AG04449 (cell line): ENCODE results near the gene STK38.

Source experiments
- CTCF ChIA-PET: fragments of 350-600 bp; formaldehyde crosslinking; extraction: SDS; loops from one replicate; lab custom pipeline; 2021; ENCODE audit warnings: antibody characterized with exemption; lab: Yijun Ruan, JAX
- POLR2A ChIA-PET: fragments of 400-600, 350-600 bp; formaldehyde crosslinking; extraction: SDS; loops from one replicate; lab custom pipeline; 2020; ENCODE audit warnings: antibody characterized with exemption, inconsistent platforms; lab: Yijun Ruan, JAX
- DNase-seq: peaks from one replicate; pipeline ENCODE4 v3.0.0-alpha.2; 2010; ENCODE audit warnings: low read depth, low spot score
- H3K4me3 ChIP-seq: 2 replicates; pipeline ENCODE4 v1.5.1; 2011; ENCODE audit warnings: low read depth, mild to moderate bottlenecking, control low read depth, low read length
- TF ChIP-seq, protein P1 (sequence below): IDR thresholded peaks from one replicate; pipeline ENCODE4 v1.5.1; 2011; ENCODE audit warnings: mild to moderate bottlenecking, moderate library complexity, low read length, control low read depth, inconsistent platforms; ENCODE audit not compliant: insufficient read depth; ENCODE audit errors: missing control alignments

Gene STK38

DNA sequence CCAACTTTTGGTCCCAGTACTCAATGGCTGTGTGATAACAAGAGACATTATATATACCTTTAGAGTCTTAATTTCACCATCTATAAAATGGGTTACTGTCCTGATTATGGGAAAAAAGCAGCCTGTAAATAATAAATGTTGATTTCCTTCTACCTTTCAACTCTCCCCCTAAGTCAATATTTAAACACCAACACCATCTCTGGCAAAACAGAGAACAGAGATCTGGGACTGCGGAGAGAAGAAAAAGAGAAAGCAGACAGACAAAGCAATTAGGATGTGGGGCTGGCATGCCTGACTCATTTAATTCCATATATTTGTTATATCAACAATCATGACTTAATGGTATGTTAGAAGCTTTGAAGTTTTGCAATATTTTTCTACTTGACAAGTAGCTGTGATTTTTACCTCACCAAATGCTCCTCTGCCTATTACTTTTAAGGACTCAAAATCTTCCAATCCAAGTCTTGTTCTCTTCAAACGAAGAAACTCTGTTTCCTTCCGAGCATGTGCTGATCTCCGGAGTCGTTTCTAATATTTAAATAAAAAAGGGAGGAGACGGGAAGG, 23.3 kb downstream of the STK38 start:
- TF ChIP-seq, protein P1, sequence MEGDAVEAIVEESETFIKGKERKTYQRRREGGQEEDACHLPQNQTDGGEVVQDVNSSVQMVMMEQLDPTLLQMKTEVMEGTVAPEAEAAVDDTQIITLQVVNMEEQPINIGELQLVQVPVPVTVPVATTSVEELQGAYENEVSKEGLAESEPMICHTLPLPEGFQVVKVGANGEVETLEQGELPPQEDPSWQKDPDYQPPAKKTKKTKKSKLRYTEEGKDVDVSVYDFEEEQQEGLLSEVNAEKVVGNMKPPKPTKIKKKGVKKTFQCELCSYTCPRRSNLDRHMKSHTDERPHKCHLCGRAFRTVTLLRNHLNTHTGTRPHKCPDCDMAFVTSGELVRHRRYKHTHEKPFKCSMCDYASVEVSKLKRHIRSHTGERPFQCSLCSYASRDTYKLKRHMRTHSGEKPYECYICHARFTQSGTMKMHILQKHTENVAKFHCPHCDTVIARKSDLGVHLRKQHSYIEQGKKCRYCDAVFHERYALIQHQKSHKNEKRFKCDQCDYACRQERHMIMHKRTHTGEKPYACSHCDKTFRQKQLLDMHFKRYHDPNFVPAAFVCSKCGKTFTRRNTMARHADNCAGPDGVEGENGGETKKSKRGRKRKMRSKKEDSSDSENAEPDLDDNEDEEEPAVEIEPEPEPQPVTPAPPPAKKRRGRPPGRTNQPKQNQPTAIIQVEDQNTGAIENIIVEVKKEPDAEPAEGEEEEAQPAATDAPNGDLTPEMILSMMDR, result no peak
- CTCF ChIA-PET, result interaction anchor here (0.7 to 0.9 kb wide), 3 partner anchors 12 to 157 kb away, joined by 3 to 5 read pairs (median 3); no protein-coding TSS in a partner anchor
- POLR2A ChIA-PET, result no interaction called here
- no peak for DNase-seq
- H3K4me3 ChIP-seq, result no peak overlapping the region

DNA sequence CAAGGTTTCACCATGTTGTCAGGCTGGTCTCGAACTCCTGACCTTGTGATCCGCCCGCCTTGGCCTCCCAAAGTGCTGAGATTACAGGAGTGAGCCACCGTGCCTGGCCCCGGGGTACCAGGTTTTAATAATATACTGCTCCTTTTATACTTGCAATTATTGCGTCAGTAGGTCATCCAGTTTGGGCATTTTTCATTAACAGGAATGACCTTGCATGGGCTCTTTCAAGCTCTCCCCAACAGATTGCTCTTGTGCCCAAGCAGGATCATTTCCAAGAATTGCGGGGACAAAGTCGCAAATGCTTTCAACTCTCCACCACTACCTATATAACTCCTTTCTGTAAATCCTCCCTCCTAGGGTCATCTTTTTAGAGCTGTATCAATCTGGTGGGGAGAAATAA, 23.8 kb downstream of the STK38 start:
- POLR2A ChIA-PET, result no interaction called here
- CTCF ChIA-PET, result interaction anchor here (0.8 to 0.9 kb wide), 2 partner anchors 12 to 84 kb away, joined by 3 to 5 read pairs; no protein-coding TSS in a partner anchor

DNA sequence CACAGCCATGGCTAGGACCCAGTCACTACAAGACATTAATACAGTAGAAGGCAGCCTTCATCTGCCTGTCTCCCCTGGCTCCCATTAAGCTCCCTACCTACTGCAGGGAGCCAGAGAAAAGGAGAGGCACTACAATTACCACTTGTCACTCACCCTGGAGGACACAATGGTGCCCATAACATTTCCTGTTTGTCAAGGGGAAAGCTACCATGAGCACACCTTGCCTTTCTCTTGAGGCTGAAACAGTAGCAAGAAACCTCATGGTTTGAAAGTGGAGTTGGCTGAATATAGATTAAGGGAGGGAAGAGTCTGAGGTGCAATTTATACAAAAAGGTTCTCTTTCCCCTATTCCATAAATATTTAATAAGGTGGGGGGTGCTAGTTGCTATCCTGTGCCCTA, 27.9 kb downstream of the STK38 start:
- CTCF ChIA-PET, result interaction anchor here (3.2 kb wide), 1 partner anchor 19 kb away, joined by 12 read pairs; no protein-coding TSS in a partner anchor
- POLR2A ChIA-PET, result no interaction called here
- H3K4me3 ChIP-seq, result no peak overlapping the region
- no peak for DNase-seq
- TF ChIP-seq, protein P1, result no peak

More for the DNA sequence above, 23.8 kb downstream of the STK38 start:
- DNase-seq, result no peak
- TF ChIP-seq, protein P1, result no peak
- no peak overlapping the region for H3K4me3 ChIP-seq

DNA sequence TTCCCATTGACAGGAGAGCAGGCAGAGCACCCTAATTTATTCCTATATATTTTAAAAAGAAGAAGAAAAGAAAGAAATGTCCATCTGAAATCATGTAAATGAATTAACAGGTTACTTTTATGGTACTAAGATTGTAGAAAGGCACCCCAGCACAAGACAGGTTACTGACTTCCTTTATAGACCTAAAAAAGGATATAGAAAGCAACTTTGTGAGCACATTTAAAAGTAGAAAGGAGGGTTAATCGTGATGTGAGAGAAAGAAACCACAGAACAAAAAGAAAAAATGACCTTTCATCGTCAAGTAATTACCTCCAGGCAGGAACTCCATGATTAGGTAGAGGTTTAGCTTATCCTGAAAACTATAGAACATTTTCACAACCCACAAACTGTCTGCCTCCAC, 29.9 kb downstream of the STK38 start:
- DNase-seq, result no peak
- CTCF ChIA-PET, result no interaction called here
- POLR2A ChIA-PET, result no interaction called here
- TF ChIP-seq, protein P1, result no peak
- H3K4me3 ChIP-seq, result no peak overlapping the region

DNA sequence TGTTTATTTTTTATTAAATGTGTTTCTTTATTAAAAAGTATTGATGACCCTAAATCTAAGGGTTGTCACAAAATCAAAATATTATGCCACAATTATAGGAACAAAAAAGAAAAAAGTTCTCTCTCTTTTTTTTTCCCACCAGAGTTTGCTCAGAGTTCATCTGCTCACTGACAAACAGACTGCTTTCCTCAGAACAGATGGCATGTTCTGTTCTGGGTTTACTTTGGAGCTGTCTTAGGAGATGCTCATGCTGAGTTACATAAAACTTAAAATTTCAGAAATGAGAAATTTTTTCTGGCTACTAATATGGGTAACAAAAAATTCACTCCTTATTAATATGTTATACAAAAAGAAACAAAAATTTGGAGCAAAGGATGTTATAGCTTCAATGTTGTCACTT, 30.3 kb downstream of the STK38 start:
- CTCF ChIA-PET, result no interaction called here

DNA sequence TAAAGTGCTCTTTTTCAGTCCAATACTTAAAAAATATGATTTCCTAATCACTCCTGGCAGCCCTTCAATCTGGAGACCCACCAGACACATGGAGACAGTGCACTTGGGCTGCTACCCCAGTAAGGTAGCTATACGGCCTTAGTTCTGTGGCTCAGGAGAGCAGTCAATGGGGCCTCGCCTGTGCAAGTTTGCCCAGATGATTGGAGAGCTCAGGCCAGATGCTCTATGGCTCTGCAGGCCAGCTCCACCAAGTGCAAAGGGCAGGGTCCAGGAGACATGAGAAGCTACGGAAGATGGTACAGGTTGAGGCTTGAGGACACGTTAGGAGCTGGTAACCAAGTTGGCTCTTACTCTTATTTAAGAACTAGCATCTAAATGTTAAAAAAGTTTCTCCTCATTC, 30.7 kb downstream of the STK38 start:
- H3K4me3 ChIP-seq, result no peak overlapping the region
- ChIA-PET CTCF (interaction anchor here (0.6 to 0.9 kb wide), 2 partner anchors 84 to 99 kb away, joined by 4 read pairs; no protein-coding TSS in a partner anchor), POLR2A (no interaction called here)
- TF ChIP-seq, protein P1, result no peak
- no peak for DNase-seq

More for the DNA sequence above, 30.3 kb downstream of the STK38 start:
- DNase-seq, result no peak
- TF ChIP-seq, protein P1, result no peak
- H3K4me3 ChIP-seq, result no peak overlapping the region
- POLR2A ChIA-PET, result no interaction called here
